Hindlimb muscle (tissue), 1 donor: ENCODE measurements around the gene METTL13. TPM values are rescaled to one million over a fixed set of nuclear protein-coding genes. Genes with fewer than 3 reads are reported as not detected.

Experiments
- polyA plus RNA-seq: library from polyadenylated mRNA; unstranded; fragments of 120-200 nt; gene quantifications from one replicate; pipeline ENCODE4 v1.2.1, GENCODE V29; 2013; ENCODE audit not compliant: insufficient read length

METTL13 gene
- polyA plus RNA-seq, 1 donor: 20.3 TPM

Other genes with a start within 250 kb of the METTL13 start
- gene MYOCOS, start 159.4 kb upstream of the METTL13 start, polyA plus RNA-seq: not detected
- gene MYOC, start 129.0 kb upstream of the METTL13 start, polyA plus RNA-seq: 2.4 TPM
- 7.8 TPM for gene VAMP4, start 39.6 kb upstream of the METTL13 start, polyA plus RNA-seq
- 1.9 TPM for gene DNM3, start 59.8 kb downstream of the METTL13 start, polyA plus RNA-seq